ENCODE data around the gene ARHGAP40.

ARHGAP40 gene

GRCh38 chr20:38644588-38645260 lies 43.1 kb downstream of the ARHGAP40 start:
- TF ChIP-seq CTCF (IDR thresholded peaks at IDR 0.05), result no peak
- Histone ChIP-seq H3K4me3 (ENCODE audit: low read depth, low read length) (no peak overlapping the region), H2AFZ (no peak overlapping the region), H3K4me2 (ENCODE audit: low read length) (no peak overlapping the region), H3K27ac (no peak overlapping the region), H3K79me2 (no peaks in the 10 kb centered on the region), H3K9me3 (ENCODE audit: control insufficient read depth, low read length) (no peaks in the 10 kb centered on the region), H3K9ac (no peak overlapping the region), H3K4me1 (peaks cover 3% of the 10 kb centered on the region), H3K27me3 (ENCODE audit: control insufficient read depth, insufficient read depth, low read length) (no peaks in the 10 kb centered on the region), H3K36me3 (ENCODE audit: control insufficient read depth, insufficient read depth, low read length) (no peaks in the 10 kb centered on the region)

- Histone ChIP-seq H3K79me2 (no peaks in the 10 kb centered on the region), H3K9ac (no peak overlapping the region), H3K27ac (no peak overlapping the region), H3K4me3 (ENCODE audit: low read depth, low read length) (no peak overlapping the region), H2AFZ (no peak overlapping the region), H3K36me3 (ENCODE audit: control insufficient read depth, insufficient read depth, low read length) (no peaks in the 10 kb centered on the region), H3K9me3 (ENCODE audit: control insufficient read depth, low read length) (no peaks in the 10 kb centered on the region), H3K27me3 (ENCODE audit: control insufficient read depth, insufficient read depth, low read length) (no peaks in the 10 kb centered on the region), H3K4me2 (ENCODE audit: low read length) (no peak overlapping the region), H3K4me1 (peaks cover 3% of the 10 kb centered on the region)
- no peak for TF ChIP-seq CTCF (IDR thresholded peaks at IDR 0.05)
These were observed 43.7 kb downstream of the ARHGAP40 start for GRCh38 chr20:38645351-38645750.

GRCh38 chr20:38645980-38646858 lies 44.6 kb downstream of the ARHGAP40 start:
- no peak overlapping the region for H3K9ac ChIP-seq

GRCh38 chr20:38649275-38649891 lies 47.8 kb downstream of the ARHGAP40 start:
- Histone ChIP-seq H3K4me1 (peaks cover 3% of the 10 kb centered on the region), H3K9ac (no peak overlapping the region)

More at GRCh38 chr20:38645980-38646858, 44.6 kb downstream of the ARHGAP40 start:
- Histone ChIP-seq H3K9me3 (ENCODE audit: control insufficient read depth, low read length) (no peaks in the 10 kb centered on the region), H3K27ac (no peak overlapping the region), H3K79me2 (no peaks in the 10 kb centered on the region), H2AFZ (peak overlapping the region; percentile 74), H3K4me2 (ENCODE audit: low read length) (peak overlapping the region; percentile 48), H3K4me1 (peaks cover 3% of the 10 kb centered on the region), H3K4me3 (ENCODE audit: low read depth, low read length) (no peak overlapping the region), H3K27me3 (ENCODE audit: control insufficient read depth, insufficient read depth, low read length) (no peaks in the 10 kb centered on the region), H3K36me3 (ENCODE audit: control insufficient read depth, insufficient read depth, low read length) (no peaks in the 10 kb centered on the region)
- peak; percentile 97 for TF ChIP-seq CTCF (IDR thresholded peaks at IDR 0.05)

More at GRCh38 chr20:38649275-38649891, 47.8 kb downstream of the ARHGAP40 start:
- TF ChIP-seq CTCF (IDR thresholded peaks at IDR 0.05), result peak; percentile 19
- H3K36me3 ChIP-seq (ENCODE audit: control insufficient read depth, insufficient read depth, low read length), result no peaks in the 10 kb centered on the region
- H3K4me2 ChIP-seq (ENCODE audit: low read length), result no peak overlapping the region
- no peak overlapping the region for H2AFZ ChIP-seq
- H3K27me3 ChIP-seq (ENCODE audit: control insufficient read depth, insufficient read depth, low read length), result no peaks in the 10 kb centered on the region
- no peaks in the 10 kb centered on the region for H3K79me2 ChIP-seq
- no peak overlapping the region for H3K27ac ChIP-seq
- H3K4me3 ChIP-seq (ENCODE audit: low read depth, low read length), result no peak overlapping the region
- H3K9me3 ChIP-seq (ENCODE audit: control insufficient read depth, low read length), result peaks cover 2% of the 10 kb centered on the region
